Measurements from ENCODE around the gene RNF41.
"Not testable (repeated sequence)": the region's sequence is repeated elsewhere in the genome, so short reads cannot be mapped to it uniquely, and the experiment has no call there.

DNA sequence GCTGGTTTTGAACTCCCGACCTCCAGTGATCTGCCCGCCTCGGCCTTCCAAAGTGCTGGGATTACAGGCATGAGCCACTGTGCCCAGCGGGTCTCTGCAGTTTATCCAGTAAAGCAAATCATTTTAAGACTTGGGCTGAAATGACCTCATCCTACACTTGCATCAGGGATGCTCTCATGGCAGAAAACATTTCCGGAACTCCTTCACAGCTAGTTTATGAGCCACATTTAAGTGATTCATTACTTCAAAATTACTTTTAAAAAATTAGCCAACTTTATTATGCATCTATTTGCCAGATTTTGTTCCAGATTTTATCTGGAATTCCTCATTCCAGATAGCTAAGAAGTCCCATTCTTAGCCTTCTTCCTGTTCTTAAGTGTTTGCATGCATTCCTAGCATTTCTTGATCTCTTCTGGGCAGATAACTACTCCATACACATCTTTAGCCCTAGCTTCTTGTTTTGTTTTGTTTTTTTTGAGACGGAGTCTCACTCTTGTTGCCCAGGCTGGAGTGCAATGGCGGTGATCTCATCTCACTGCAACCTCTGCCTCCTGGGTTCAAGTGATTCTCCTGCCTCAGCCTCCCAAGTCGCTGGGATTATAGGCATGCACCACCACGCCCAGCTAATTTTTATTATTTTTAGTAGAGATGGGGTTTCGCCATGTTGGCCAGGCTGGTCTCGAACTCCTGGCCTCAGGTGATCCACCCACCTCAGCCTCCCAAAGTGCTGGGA is 24.7 kb downstream of the RNF41 start:
- TF ChIP-seq, protein P1, sequence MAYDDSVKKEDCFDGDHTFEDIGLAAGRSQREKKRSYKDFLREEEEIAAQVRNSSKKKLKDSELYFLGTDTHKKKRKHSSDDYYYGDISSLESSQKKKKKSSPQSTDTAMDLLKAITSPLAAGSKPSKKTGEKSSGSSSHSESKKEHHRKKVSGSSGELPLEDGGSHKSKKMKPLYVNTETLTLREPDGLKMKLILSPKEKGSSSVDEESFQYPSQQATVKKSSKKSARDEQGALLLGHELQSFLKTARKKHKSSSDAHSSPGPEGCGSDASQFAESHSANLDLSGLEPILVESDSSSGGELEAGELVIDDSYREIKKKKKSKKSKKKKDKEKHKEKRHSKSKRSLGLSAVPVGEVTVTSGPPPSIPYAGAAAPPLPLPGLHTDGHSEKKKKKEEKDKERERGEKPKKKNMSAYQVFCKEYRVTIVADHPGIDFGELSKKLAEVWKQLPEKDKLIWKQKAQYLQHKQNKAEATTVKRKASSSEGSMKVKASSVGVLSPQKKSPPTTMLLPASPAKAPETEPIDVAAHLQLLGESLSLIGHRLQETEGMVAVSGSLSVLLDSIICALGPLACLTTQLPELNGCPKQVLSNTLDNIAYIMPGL (CRISPR knock-in tag; IDR thresholded peaks at IDR 0.05; ENCODE audit: borderline replicate concordance in 1 of 2, low read depth in 1 of 2): not testable (repeated sequence)
- TF ChIP-seq ZNF709 (CRISPR knock-in tag; IDR thresholded peaks at IDR 0.05); ETV5 (CRISPR knock-in tag; IDR thresholded peaks at IDR 0.05; ENCODE audit: borderline replicate concordance); GATAD2A (CRISPR knock-in tag; IDR thresholded peaks at IDR 0.05): not testable (repeated sequence)

Data from HepG2 (cell line).